ENCODE measurements around the gene CTIF. TPM values are rescaled to one million over a fixed set of nuclear protein-coding genes. Genes with fewer than 3 reads are reported as not detected.

CTIF gene
- total RNA-seq, 1 experiment from 2014 or later = 8.3 TPM

- no peak for DNase-seq (ENCODE audit: low spot score)
These were observed 80.7 kb downstream of the CTIF start for GRCh38 chr18:48619501-48619900.

GRCh38 chr18:48620071-48620470 is 81.2 kb downstream of the CTIF start:
- no peak for DNase-seq (ENCODE audit: low spot score)

GRCh38 chr18:48621240-48621639 is 82.4 kb downstream of the CTIF start:
- DNase-seq (ENCODE audit: low spot score) = no peak

GRCh38 chr18:48621815-48622555 is 83.2 kb downstream of the CTIF start:
- no peak for DNase-seq (ENCODE audit: low spot score)

GRCh38 chr18:48622911-48623431 is 84.1 kb downstream of the CTIF start:
- DNase-seq (ENCODE audit: low spot score) = no peak

GRCh38 chr18:48623468-48624235 is 84.8 kb downstream of the CTIF start:
- DNase-seq (ENCODE audit: low spot score) = no peak

- no peak for DNase-seq (ENCODE audit: low spot score)
These were observed 86.0 kb downstream of the CTIF start for GRCh38 chr18:48624856-48625255.

GRCh38 chr18:48627216-48627615 is 88.4 kb downstream of the CTIF start:
- DNase-seq (ENCODE audit: low spot score) = no peak

- DNase-seq (ENCODE audit: low spot score) = no peak
These were observed 91.0 kb downstream of the CTIF start for GRCh38 chr18:48629730-48630324.

GRCh38 chr18:48631851-48632250 is 93.0 kb downstream of the CTIF start:
- no peak for DNase-seq (ENCODE audit: low spot score)

GRCh38 chr18:48632676-48633257 is 93.9 kb downstream of the CTIF start:
- DNase-seq (ENCODE audit: low spot score) = no peak

- no peak for DNase-seq (ENCODE audit: low spot score)
These were observed 95.7 kb downstream of the CTIF start for GRCh38 chr18:48634491-48634890.

GRCh38 chr18:48634975-48635374 is 96.1 kb downstream of the CTIF start:
- DNase-seq (ENCODE audit: low spot score) = no peak

- DNase-seq (ENCODE audit: low spot score) = no peak
These were observed 97.0 kb downstream of the CTIF start for GRCh38 chr18:48635806-48636205.

GRCh38 chr18:48636436-48636835 is 97.6 kb downstream of the CTIF start:
- DNase-seq (ENCODE audit: low spot score) = no peak

GRCh38 chr18:48637081-48637990 is 98.5 kb downstream of the CTIF start:
- no peak for DNase-seq (ENCODE audit: low spot score)

GRCh38 chr18:48638451-48638850 is 99.6 kb downstream of the CTIF start:
- DNase-seq (ENCODE audit: low spot score) = no peak

GRCh38 chr18:48638896-48639771 is 100.3 kb downstream of the CTIF start:
- DNase-seq (ENCODE audit: low spot score) = no peak

GRCh38 chr18:48639772-48640432 is 101.1 kb downstream of the CTIF start:
- DNase-seq (ENCODE audit: low spot score) = peak; percentile 3

Measured in HT-29 (cell line).